HCT116 (cell line): ENCODE results near the gene ICA1. TPM values are rescaled to one million over a fixed set of nuclear protein-coding genes. Genes with fewer than 3 reads are reported as not detected.

Source experiments
- ATAC-seq: fragments of 200-7000 bp; cut with Tn5 transposase; 2 replicates; pipeline ENCODE4 v1.9.1; 2020; ENCODE audit warnings: mild to moderate bottlenecking, moderate library complexity
- BruUV-seq: library from RNA; stranded (reverse); fragments of 400-500 nt; replicated peaks from 2 replicates; lab custom pipeline; 2021; lab: Mats Ljungman, UMichigan
- CTCF ChIA-PET: fragments of 300-600 bp; sonication (Branson Sonifier 250); formaldehyde crosslinking; loops from one replicate; lab custom pipeline; 2021; ENCODE audit warnings: antibody characterized with exemption; lab: Charles Lee
- POLR2A ChIA-PET: fragments of 300-600, 350-600 bp; sonication (Branson Sonifier 250); formaldehyde crosslinking; loops from one replicate; lab custom pipeline; 2021; ENCODE audit warnings: antibody characterized with exemption; lab: Charles Lee
- RAD21 ChIA-PET, 2 experiments: fragments of 300-600 bp; sonication (Branson Sonifier 250); formaldehyde crosslinking; loops; one replicate each; lab custom pipeline; 2023; ENCODE audit warnings: low total read pairs in 2 of 2; ENCODE audit not compliant: uncharacterized antibody in 2 of 2, unreplicated experiment in 2 of 2, low non-redundant PET in 1 of 2; lab: Charles Lee
- DNase-seq: peaks from one replicate; pipeline ENCODE4 v3.0.0-alpha.2; 2010; ENCODE audit warnings: low read depth, low spot score
- H2AFZ ChIP-seq: fragments of 200-600 bp; shearing (Covaris generic), sonication (generic); 2 replicates; pipeline ENCODE4 v1.6.1; 2017; ENCODE audit warnings: low read depth, mixed run types, mixed read lengths, antibody characterized with exemption, low read length; ENCODE audit not compliant: poor library complexity, severe bottlenecking
- H3K27ac ChIP-seq: 2 replicates; pipeline ENCODE4 v1.5.1; 2012; ENCODE audit warnings: low read depth, low read length
- H3K27me3 ChIP-seq: fragments of 200-600 bp; sonication (generic); 2 replicates; pipeline ENCODE4 v1.6.1; 2016; ENCODE audit warnings: mixed run types, low read length, mixed read lengths; ENCODE audit not compliant: insufficient read depth
- H3K36me3 ChIP-seq, 2 experiments: fragments of 200-500 bp in 1 of 2; fragments of 200-600 bp in 1 of 2; sonication (Bioruptor generic) in 1 of 2; sonication (generic) in 1 of 2; 2 replicates each; pipeline versions ENCODE4 v1.5.1 to v1.6.1; 2014 to 2016; ENCODE audit warnings: low read length in 2 of 2, inconsistent platforms in 1 of 2, mixed read lengths in 1 of 2, mixed run types in 1 of 2; ENCODE audit not compliant: insufficient read depth in 2 of 2, control insufficient read depth in 1 of 2
- H3K4me1 ChIP-seq, 2 experiments: fragments of 200-600 bp in 1 of 2; sonication (generic) in 1 of 2; 2 replicates each; pipeline versions ENCODE4 v1.5.1 to v1.6.1; 2012 to 2017; ENCODE audit warnings: low read length in 2 of 2, inconsistent platforms in 1 of 2, mild to moderate bottlenecking in 1 of 2, mixed read lengths in 1 of 2, mixed run types in 1 of 2, moderate library complexity in 1 of 2; ENCODE audit not compliant: insufficient read depth in 2 of 2, control insufficient read depth in 1 of 2
- H3K4me2 ChIP-seq: fragments of 200-600 bp; sonication (generic); 2 replicates; pipeline ENCODE4 v1.6.1; 2017; ENCODE audit warnings: mixed run types, low read length, mixed read lengths
- H3K4me3 ChIP-seq, 2 experiments: fragments of 200-600 bp in 1 of 2; sonication (generic) in 1 of 2; replicated peaks in 1 of 2; 2 replicates each; pipeline ENCODE4 v1.5.1; 2011 to 2016; ENCODE audit warnings: low read length in 2 of 2, control low read depth in 1 of 2, low read depth in 1 of 2, mild to moderate bottlenecking in 1 of 2, mixed read lengths in 1 of 2, mixed run types in 1 of 2
- H3K79me2 ChIP-seq: fragments of 200-600 bp; sonication (generic); 2 replicates; pipeline ENCODE4 v1.6.1; 2017; ENCODE audit warnings: mild to moderate bottlenecking, mixed run types, low read length, moderate library complexity, mixed read lengths; ENCODE audit not compliant: insufficient read depth
- H3K9ac ChIP-seq: fragments of 200-600 bp; sonication (generic); 2 replicates; pipeline ENCODE4 v1.6.1; 2016; ENCODE audit warnings: low read length, mixed read lengths
- H3K9me2 ChIP-seq: fragments of 200-600 bp; sonication (generic), shearing (Covaris generic); 2 replicates; pipeline ENCODE4 v1.6.1; 2017; ENCODE audit warnings: mixed run types, mild to moderate bottlenecking, moderate library complexity; ENCODE audit not compliant: insufficient read depth
- H3K9me3 ChIP-seq, 2 experiments: fragments of 200-500 bp in 1 of 2; fragments of 200-600 bp in 1 of 2; sonication (Bioruptor generic) in 1 of 2; sonication (generic) in 1 of 2; 2 replicates each; pipeline ENCODE4 v1.6.1; 2014 to 2017; ENCODE audit warnings: low read length in 2 of 2, mixed read lengths in 2 of 2, inconsistent platforms in 1 of 2, low read depth in 1 of 2, mild to moderate bottlenecking in 1 of 2, mixed run types in 1 of 2, moderate library complexity in 1 of 2; ENCODE audit not compliant: control insufficient read depth in 1 of 2, insufficient read depth in 1 of 2
- H4K20me1 ChIP-seq: fragments of 200-600 bp; sonication (generic), shearing (Covaris generic); 2 replicates; pipeline ENCODE4 v1.6.1; 2017; ENCODE audit warnings: mixed run types, mild to moderate bottlenecking, moderate library complexity; ENCODE audit not compliant: insufficient read depth
- CBX3 ChIP-seq: IDR thresholded peaks from 2 replicates; pipeline ENCODE4 v1.6.1; 2012; ENCODE audit warnings: low read depth
- CEBPB ChIP-seq: IDR thresholded peaks from 2 replicates; pipeline ENCODE4 v1.6.1; 2012; ENCODE audit warnings: low read depth
- EGR1 ChIP-seq: IDR thresholded peaks from 2 replicates; pipeline ENCODE4 v1.6.1; 2012; ENCODE audit warnings: low read depth
- ELF1 ChIP-seq: IDR thresholded peaks from 2 replicates; pipeline ENCODE4 v1.6.1; 2012; ENCODE audit warnings: low read depth, borderline replicate concordance
- EZH2 ChIP-seq: fragments of 200-600 bp; sonication (generic); IDR thresholded peaks from 2 replicates; pipeline ENCODE4 v1.6.1; 2017; ENCODE audit warnings: antibody characterized with exemption, mixed run types
- EZH2phosphoT487 ChIP-seq: fragments of 200-600 bp; IDR thresholded peaks from 2 replicates; pipeline ENCODE4 v1.6.1; 2018; ENCODE audit warnings: antibody characterized with exemption, borderline replicate concordance
- POLR2A ChIP-seq: IDR thresholded peaks from 2 replicates; pipeline ENCODE4 v1.7.0; 2011; ENCODE audit warnings: borderline replicate concordance; ENCODE audit not compliant: insufficient read depth, insufficient read length; ENCODE audit errors: extremely low read depth
- POLR2AphosphoS5 ChIP-seq: IDR thresholded peaks from 2 replicates; pipeline ENCODE4 v1.6.1; 2011; ENCODE audit warnings: mild to moderate bottlenecking, low read depth, low read length, moderate library complexity
- RAD21 ChIP-seq: IDR thresholded peaks from 2 replicates; pipeline ENCODE4 v1.6.1; 2012; ENCODE audit warnings: low read depth, mild to moderate bottlenecking
- SIN3A ChIP-seq: IDR thresholded peaks from 2 replicates; pipeline ENCODE4 v1.6.1; 2012; ENCODE audit warnings: low read depth
- SP1 ChIP-seq: IDR thresholded peaks from 2 replicates; pipeline ENCODE4 v1.6.1; 2012; ENCODE audit warnings: low read depth
- SRF ChIP-seq: IDR thresholded peaks from 2 replicates; pipeline ENCODE4 v1.6.1; 2012; ENCODE audit warnings: low read depth
- TCF7L2 ChIP-seq: IDR thresholded peaks from 2 replicates; pipeline ENCODE4 v1.7.0; 2011; ENCODE audit warnings: borderline replicate concordance, inconsistent platforms; ENCODE audit not compliant: insufficient read depth, insufficient read length; ENCODE audit errors: extremely low read depth
- ZFX ChIP-seq: fragments of 450-650 bp; IDR thresholded peaks from 2 replicates; pipeline ENCODE4 v1.6.1; 2017
- ZNF274 ChIP-seq: fragments of 200-500 bp; sonication (Bioruptor generic); IDR thresholded peaks from 2 replicates; pipeline ENCODE4 v1.6.1; 2014; ENCODE audit warnings: mild to moderate bottlenecking, low read depth, low read length, inconsistent platforms
- intact Hi-C: fragments of 100-400 bp; cut with micrococcal nuclease; formaldehyde crosslinking; loops from 2 replicates; pipeline ENCODE4 v1.10.0; 2022
- total RNA-seq: library from RNA; stranded (reverse); gene quantifications from one replicate; pipeline ENCODE4 v1.2.1, GENCODE V29; 2021; ENCODE audit not compliant: unreplicated experiment
- TF ChIP-seq, protein P1 (sequence below), 3 experiments: fragments of 200-600 bp in 1 of 3; sonication (generic) in 1 of 3; IDR thresholded peaks in 2 of 3; conservative IDR thresholded peaks in 1 of 3; 2 replicates each; pipeline ENCODE4 v1.5.1; 2012 to 2017; ENCODE audit warnings: low read depth in 2 of 3, low read length in 2 of 3, antibody characterized with exemption in 1 of 3, borderline replicate concordance in 1 of 3, control low read depth in 1 of 3, mild to moderate bottlenecking in 1 of 3, mixed read lengths in 1 of 3, mixed run types in 1 of 3, moderate library complexity in 1 of 3; ENCODE audit not compliant: insufficient read depth in 1 of 3
- TF ChIP-seq, protein P2 (sequence below): IDR thresholded peaks from 2 replicates; pipeline ENCODE4 v1.6.1; 2012
- TF ChIP-seq, protein P3 (sequence below): IDR thresholded peaks from 2 replicates; pipeline ENCODE4 v1.6.1; 2012
- TF ChIP-seq, protein P4 (sequence below): IDR thresholded peaks from 2 replicates; pipeline ENCODE4 v1.6.1; 2012; ENCODE audit warnings: low read depth
- TF ChIP-seq, protein P5 (sequence below): IDR thresholded peaks from 2 replicates; pipeline ENCODE4 v1.6.1; 2011; ENCODE audit warnings: mild to moderate bottlenecking, low read length, moderate library complexity; ENCODE audit not compliant: insufficient replicate concordance; ENCODE audit errors: extremely low read depth

ICA1 gene
- total RNA-seq, 1 experiment from 2014 or later, result 16.4 TPM

DNA sequence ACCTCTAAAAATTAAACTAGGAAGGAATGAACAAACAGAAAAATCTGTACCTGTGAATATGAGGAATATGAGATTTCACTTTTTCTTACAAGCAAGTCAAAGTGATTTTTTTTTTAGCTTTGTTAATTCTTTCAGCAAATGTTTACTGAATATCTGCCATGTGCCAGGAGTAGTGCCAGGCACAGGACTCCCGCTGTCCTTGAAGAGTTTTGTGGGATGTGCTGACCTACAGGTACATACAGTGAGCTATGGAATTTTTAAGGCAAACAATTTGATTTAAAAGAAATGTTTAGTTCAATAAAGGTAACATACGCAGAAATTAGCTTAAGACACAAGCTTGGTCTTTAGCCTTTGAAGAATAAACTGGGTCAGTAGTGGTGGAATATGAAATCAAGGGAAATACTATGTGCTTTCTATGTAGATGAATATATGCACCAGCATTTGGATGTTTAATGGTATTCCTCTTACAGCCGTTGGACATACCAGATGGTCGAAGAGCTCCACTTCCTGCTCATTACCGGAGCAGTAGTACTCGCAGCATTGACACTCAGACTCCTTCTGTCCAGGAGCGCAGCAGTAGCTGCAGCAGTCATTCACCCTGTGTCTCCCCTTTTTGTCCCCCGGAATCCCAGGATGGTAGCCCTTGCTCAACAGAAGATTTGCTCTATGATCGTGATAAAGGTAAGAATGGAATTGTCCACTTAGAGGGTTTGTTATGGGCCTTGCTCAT is 191.4 kb downstream of the ICA1 start:
- ChIA-PET CTCF (no interaction called here), POLR2A (no interaction called here), RAD21 (no interaction called here)
- Histone ChIP-seq H3K27me3 (no peaks in the 10 kb centered on the region), H3K4me2 (no peak overlapping the region), H3K27ac (no peak overlapping the region), H2AFZ (no peak overlapping the region), H3K36me3 (no peaks in the 10 kb centered on the region), H4K20me1 (no peaks in the 10 kb centered on the region), H3K9me3 (no peaks in the 10 kb centered on the region), H3K9me2 (no peaks in the 10 kb centered on the region), H3K4me3 (no peak overlapping the region), H3K9ac (no peak overlapping the region), H3K79me2 (no peaks in the 10 kb centered on the region), H3K4me1 (peaks cover 0 to 6% of the 10 kb centered on the region in 2 experiments; a peak in 2 of 4 replicates)
- ATAC-seq (no peak), DNase-seq (no peak)
- TF ChIP-seq, protein P1, sequence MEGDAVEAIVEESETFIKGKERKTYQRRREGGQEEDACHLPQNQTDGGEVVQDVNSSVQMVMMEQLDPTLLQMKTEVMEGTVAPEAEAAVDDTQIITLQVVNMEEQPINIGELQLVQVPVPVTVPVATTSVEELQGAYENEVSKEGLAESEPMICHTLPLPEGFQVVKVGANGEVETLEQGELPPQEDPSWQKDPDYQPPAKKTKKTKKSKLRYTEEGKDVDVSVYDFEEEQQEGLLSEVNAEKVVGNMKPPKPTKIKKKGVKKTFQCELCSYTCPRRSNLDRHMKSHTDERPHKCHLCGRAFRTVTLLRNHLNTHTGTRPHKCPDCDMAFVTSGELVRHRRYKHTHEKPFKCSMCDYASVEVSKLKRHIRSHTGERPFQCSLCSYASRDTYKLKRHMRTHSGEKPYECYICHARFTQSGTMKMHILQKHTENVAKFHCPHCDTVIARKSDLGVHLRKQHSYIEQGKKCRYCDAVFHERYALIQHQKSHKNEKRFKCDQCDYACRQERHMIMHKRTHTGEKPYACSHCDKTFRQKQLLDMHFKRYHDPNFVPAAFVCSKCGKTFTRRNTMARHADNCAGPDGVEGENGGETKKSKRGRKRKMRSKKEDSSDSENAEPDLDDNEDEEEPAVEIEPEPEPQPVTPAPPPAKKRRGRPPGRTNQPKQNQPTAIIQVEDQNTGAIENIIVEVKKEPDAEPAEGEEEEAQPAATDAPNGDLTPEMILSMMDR (IDR thresholded peaks at IDR 0.05 in 2 of 3, conservative IDR thresholded peaks at IDR 0.05 in 1 of 3; ENCODE audit: borderline replicate concordance in 1 of 3, insufficient read depth in 1 of 3, low read depth in 2 of 3, low read length in 2 of 3), result no peak
- TF ChIP-seq, protein P2, sequence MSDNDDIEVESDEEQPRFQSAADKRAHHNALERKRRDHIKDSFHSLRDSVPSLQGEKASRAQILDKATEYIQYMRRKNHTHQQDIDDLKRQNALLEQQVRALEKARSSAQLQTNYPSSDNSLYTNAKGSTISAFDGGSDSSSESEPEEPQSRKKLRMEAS, result no peak
- TF ChIP-seq CBX3 (no peak), EZH2 (no peak), CEBPB (no peak), ELF1 (no peak), EGR1 (no peak), ZFX (no peak), SIN3A (no peak), TCF7L2 (no peak), SP1 (no peak), SRF (no peak), RAD21 (no peak), EZH2phosphoT487 (no peak), ZNF274 (no peak), POLR2A (no peak), POLR2AphosphoS5 (no peak)
- TF ChIP-seq, protein P3, sequence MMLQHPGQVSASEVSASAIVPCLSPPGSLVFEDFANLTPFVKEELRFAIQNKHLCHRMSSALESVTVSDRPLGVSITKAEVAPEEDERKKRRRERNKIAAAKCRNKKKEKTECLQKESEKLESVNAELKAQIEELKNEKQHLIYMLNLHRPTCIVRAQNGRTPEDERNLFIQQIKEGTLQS, result no peak
- TF ChIP-seq, protein P4, sequence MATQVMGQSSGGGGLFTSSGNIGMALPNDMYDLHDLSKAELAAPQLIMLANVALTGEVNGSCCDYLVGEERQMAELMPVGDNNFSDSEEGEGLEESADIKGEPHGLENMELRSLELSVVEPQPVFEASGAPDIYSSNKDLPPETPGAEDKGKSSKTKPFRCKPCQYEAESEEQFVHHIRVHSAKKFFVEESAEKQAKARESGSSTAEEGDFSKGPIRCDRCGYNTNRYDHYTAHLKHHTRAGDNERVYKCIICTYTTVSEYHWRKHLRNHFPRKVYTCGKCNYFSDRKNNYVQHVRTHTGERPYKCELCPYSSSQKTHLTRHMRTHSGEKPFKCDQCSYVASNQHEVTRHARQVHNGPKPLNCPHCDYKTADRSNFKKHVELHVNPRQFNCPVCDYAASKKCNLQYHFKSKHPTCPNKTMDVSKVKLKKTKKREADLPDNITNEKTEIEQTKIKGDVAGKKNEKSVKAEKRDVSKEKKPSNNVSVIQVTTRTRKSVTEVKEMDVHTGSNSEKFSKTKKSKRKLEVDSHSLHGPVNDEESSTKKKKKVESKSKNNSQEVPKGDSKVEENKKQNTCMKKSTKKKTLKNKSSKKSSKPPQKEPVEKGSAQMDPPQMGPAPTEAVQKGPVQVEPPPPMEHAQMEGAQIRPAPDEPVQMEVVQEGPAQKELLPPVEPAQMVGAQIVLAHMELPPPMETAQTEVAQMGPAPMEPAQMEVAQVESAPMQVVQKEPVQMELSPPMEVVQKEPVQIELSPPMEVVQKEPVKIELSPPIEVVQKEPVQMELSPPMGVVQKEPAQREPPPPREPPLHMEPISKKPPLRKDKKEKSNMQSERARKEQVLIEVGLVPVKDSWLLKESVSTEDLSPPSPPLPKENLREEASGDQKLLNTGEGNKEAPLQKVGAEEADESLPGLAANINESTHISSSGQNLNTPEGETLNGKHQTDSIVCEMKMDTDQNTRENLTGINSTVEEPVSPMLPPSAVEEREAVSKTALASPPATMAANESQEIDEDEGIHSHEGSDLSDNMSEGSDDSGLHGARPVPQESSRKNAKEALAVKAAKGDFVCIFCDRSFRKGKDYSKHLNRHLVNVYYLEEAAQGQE, result no peak
- TF ChIP-seq, protein P5, sequence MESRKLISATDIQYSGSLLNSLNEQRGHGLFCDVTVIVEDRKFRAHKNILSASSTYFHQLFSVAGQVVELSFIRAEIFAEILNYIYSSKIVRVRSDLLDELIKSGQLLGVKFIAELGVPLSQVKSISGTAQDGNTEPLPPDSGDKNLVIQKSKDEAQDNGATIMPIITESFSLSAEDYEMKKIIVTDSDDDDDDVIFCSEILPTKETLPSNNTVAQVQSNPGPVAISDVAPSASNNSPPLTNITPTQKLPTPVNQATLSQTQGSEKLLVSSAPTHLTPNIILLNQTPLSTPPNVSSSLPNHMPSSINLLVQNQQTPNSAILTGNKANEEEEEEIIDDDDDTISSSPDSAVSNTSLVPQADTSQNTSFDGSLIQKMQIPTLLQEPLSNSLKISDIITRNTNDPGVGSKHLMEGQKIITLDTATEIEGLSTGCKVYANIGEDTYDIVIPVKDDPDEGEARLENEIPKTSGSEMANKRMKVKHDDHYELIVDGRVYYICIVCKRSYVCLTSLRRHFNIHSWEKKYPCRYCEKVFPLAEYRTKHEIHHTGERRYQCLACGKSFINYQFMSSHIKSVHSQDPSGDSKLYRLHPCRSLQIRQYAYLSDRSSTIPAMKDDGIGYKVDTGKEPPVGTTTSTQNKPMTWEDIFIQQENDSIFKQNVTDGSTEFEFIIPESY, result no peak
- intact Hi-C loops, result no loop called here
- BruUV-seq, result no TSS peak
